Stimulated activated CD4-positive, alpha-beta T cell treated with anti-CD3 and anti-CD28 coated beads, Interleukin-2, amount 100 ng/mL, for 48 hours (primary cell): ENCODE measurements around the gene PROSER3.

Experiments used
- DNase-seq, 2 donors: peaks; one replicate each; pipeline ENCODE4 v3.0.0-alpha.2; 2020

Gene PROSER3

DNA sequence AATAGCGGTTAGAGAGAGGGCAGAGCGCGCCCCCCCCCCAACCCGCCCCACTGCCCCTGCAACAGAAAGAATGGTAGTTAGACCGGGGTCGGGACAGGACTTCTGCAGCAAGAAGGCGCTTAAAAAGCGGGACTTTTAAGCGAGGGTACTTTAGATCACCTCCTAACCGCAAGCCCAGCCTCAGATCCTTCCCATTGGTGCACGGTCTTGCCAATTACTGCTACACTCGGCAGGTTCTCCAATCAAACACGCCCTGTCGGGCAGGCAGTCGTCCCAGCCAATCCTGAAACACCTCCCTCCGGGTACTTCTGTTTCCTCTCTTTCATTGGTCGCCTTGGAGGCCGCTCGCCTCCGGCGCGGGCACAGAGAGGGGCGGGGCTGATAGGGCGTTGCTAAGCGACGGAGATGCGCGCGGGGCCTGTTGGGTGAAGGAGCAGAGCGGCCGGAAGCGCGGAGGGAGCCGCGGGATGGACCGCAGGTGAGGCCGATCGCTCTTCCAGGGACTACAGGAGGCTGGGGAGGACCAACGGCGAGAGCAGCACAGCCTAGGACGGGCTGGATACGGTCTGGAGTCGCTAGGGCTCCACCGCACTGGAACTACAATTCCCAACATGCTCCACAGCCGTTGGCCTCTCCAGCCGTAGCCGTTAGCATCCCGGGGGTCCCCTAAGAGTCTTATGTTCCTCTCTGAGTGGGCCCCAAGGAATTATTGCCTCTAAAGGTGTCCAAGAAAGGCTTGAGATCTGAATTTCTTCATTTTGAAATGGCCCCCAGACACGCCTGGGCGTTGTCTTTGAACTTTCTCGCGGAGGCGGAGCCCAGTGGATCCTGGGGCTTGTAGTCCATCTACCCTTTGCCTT is at the start of gene PROSER3:
Gene PROSER3, plus strand, starts transcription at position 428 of the 860 bp plus-strand sequence. Its CDS starts 40 bp downstream, at position 468.
- DNase-seq: peak; percentile 95 to 97

DNA sequence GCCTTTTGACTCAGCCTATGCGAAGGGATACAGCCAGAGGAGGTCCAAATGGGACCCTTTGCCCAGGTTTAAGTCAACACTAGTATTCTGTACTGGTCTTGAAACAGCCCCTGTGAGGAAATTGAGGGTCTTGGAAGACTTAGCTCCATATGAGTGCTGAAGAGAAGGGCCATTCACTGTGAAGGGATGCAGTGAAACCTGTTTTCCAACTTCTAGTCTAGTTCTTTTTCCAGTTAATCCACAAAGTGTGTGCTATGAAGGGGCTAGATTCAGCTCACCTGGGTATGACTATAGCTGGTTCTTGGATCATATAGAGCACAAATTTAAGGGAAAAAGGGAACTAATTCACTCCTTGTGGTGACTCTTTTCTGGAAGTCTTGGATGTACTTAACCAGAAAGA is 49.6 kb upstream of the PROSER3 start:
- no peak for DNase-seq

DNA sequence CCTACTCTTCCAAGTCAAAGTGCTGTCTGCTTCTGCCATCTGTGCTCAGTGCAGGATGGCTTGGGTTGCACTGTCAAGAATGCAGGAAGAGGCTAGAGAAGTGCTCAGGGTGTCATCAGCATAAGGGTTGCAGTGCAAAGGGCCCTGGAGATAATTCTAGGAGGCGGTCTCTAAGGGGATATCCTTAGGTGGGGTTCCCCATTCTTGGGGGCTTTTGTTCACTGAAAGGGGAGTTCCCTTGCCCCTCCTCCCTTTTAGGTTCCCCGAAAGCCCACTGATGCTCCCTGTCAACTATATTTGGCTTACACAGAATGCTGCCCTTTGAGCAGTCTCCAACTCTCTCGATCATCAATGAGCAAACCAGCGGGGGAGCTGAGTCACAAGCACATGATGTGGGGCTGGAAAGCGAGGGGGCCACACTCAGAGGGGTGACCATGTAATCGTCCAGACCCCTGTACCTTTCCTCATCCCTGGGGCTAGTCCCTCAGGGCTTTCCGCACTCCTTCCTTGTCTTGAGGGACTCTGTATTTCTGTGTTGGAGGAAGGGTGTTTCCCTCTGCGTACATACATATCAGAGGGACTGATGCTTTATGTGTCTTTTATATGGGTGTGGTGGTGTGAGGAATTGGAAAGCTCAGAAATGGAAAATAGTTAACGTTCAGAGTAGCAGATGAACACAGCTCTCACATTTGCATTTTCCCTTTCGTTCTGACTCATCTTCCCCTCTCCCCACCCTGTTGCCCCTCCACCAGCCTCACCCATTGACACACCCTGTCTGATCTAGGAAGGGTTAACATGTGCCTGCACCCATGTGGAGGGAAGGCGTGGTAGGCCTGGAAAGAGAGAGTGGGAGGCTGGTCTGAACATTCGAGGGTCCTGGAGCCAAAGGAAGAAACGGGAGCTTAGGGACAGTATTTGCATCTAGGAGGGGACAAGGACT is 46.9 kb upstream of the PROSER3 start:
- DNase-seq: peak; percentile 55 to 58

DNA sequence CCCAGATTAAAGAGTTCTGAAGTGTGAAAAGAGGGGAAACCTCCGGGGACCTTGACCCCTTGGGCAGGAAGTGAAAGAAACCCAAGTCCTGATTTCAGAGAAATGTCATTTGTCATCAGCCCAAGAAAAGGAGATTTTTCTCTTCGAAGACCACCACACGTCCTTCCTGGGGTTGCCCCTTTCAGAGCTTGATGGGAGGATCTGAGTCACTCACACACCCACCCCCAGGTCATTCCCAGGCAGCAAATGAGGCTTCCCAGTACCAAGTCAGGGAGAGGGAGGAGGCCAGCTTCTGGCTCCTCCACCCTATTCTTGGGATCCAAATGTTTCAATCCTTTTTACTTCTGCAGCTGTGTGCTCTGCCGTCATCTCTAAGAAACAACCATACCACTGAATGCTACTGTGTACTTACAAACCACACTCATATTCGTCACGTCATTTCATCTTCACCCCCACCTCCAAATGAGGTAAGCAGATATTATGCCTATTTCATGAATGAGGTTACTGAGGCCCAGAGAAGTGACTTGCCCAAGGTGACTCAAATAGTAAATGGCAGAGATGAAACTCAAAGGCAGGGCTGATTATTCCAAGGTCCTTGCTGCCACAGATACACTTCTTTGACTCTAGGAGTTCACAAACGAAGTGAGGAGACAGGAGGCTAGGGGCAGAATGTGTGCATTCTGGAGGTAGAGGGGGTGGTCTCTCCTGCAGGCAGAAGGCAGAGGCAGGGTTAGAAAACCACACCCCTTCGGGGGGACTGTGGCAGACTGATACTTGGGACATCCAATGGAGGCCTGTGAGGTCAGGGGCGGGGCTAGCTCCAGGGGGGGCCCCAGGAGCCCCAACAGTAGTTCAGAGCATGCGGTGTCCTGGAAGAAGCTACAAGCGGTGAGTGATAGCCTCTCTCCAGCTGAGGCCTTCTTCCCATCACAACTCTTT is 45.1 kb upstream of the PROSER3 start:
- DNase-seq: peak; percentile 66 to 73

DNA sequence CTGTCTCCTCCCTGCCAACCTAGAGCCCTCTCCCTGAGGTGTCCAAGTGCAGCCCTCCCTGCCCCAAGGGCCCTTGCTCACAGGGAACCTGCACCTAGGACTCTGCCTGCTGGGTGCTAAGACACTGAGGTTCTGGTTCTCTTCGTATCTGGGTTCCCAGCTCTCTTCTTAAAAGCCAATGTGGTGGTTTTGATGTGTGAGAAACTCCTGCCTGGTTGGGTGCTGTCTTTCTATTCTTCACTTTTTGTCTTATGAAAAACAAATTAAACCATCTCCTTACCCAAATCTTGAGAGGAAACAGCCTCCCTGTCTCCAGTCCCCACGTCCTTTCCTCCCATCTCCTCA is 44.5 kb upstream of the PROSER3 start:
- no peak for DNase-seq

DNA sequence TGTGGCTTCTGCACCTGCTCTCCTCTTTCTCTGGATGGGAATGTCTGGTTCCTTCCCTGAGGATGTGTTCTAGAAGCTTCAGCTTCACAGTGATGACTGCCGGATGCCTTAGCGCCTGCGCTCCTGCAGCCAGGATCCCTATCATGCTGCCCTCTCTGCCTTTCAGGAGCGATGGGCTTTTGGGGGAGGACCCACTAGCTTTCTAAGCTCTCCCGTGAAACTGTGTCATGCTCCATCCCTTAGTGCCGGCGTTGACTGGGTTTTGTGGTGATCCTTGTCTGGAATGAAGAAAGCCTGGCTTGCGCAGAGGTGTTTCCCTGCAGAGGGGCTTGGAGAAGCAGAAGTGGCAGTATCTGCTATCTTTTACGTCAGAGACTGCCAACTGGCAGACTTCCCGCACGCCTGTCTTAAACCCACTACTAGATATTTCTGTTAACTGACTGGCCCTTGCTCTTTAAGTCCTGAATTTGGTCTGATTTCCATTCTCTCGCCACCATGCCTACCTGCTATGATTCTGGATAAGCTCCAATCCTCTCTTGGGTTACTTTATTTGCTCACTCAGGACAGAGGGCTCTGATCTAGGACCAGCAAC is 44.0 kb upstream of the PROSER3 start:
- DNase-seq: no peak

DNA sequence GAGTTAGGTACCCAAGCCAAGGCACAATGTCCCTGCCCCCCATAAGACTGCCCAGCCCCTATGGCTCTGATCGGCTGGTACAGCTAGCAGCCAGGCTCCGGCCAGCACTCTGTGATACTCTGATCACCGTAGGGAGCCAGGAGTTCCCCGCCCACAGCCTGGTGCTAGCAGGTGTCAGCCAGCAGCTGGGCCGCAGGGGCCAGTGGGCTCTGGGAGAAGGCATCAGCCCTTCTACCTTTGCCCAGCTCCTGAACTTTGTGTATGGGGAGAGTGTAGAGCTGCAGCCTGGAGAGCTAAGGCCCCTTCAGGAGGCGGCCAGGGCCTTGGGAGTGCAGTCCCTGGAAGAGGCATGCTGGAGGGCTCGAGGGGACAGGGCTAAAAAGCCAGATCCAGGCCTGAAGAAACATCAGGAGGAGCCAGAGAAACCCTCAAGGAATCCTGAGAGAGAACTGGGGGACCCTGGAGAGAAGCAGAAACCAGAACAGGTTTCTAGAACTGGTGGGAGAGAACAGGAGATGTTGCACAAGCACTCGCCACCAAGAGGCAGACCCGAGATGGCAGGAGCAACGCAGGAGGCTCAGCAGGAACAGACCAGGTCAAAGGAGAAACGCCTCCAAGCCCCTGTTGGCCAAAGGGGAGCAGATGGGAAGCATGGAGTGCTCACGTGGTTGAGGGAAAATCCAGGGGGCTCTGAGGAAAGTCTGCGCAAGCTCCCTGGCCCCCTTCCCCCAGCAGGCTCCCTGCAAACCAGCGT is 43.2 kb upstream of the PROSER3 start:
- DNase-seq: no peak

DNA sequence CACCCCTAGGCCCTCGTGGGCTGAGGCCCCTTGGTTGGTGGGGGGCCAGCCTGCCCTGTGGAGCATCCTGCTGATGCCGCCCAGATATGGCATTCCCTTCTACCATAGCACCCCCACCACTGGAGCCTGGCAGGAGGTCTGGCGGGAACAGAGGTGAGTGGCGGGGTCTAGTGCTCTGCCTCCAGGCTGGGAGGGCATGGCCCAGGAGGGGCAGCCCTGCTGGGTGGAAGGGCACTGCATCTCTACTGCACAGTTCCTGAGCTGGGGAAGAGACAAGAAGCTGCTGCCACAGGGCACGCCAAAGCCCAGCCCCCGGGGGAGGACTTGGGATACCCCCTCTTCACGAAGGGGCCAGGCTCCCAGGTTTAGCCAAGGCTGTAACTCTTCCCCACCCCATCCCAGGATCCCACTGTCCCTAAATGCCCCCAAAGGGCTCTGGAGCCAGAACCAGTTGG is 42.6 kb upstream of the PROSER3 start:
- DNase-seq: no peak

DNA sequence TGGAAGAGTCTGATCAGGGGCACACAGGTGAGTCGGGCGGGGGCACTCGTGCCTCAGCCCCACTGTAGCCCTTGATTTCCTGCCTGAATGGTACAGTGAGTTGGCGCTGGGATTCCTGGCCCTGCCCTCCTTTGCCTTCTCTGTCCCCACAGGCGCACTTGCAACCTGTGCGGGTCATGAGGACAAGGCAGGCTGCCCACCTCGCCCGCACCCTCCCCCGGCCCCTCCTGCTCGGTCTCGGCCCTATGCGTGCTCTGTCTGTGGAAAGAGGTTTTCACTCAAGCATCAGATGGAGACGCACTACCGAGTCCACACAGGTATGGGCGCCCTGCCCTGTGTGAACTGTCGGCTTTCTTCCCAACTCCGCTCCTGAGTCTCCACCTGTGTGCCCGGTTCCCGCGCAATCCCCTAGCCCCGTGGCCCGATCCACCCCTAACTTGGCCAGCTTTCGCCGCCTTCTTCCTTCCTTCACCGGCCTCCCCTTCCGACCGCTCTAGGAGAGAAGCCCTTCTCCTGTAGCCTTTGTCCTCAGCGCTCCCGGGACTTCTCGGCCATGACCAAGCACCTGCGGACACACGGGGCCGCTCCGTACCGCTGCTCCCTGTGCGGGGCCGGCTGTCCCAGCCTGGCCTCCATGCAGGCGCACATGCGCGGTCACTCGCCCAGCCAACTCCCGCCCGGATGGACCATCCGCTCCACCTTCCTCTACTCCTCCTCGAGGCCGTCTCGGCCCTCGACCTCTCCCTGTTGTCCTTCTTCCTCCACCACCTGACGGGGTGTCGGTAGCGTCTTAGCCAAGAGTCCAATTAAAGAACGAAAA is 41.8 kb upstream of the PROSER3 start:
- no peak for DNase-seq

DNA sequence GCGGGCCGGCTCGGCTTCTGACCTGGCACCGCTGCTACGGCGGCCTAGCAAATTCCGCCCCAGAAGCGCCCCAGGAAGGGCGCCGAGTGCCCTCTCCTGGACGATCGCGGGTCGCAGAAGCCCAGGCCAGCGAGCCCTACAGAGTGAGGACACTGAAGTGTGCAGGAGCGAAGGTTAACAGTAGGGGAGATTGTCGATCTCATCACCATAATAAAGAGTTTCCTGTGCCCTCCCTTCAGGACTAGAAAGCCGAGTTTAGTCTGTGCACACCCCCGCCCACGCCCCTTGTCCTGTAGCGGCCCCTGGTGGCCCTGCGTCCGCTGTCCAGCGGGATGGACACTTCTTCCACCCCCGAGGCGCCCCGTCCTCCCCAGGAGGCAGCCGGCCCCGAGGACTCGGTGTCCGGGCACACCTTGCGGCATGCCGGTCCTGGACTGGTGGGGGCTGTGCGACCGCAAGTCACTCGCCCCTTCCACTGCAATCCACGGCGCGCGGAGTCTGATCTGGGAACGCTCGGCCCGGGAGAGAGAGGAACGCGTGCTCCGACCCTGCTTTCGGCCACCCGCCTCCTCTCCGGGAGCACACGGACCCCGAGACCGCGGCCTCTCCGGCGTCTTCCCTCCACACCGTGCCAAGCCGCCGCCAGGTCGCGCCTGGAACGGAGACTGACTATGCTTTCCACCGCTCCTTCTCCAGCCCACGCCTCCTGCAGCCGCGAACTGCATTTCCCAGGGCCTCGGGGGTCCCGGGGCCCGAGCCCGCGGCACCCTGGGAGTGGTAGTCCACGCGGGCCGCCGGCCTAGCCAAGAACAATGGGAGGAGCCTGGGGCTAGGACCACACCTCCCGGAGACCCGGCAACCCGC is 40.9 kb upstream of the PROSER3 start:
- peak; percentile 78 to 92 for DNase-seq

DNA sequence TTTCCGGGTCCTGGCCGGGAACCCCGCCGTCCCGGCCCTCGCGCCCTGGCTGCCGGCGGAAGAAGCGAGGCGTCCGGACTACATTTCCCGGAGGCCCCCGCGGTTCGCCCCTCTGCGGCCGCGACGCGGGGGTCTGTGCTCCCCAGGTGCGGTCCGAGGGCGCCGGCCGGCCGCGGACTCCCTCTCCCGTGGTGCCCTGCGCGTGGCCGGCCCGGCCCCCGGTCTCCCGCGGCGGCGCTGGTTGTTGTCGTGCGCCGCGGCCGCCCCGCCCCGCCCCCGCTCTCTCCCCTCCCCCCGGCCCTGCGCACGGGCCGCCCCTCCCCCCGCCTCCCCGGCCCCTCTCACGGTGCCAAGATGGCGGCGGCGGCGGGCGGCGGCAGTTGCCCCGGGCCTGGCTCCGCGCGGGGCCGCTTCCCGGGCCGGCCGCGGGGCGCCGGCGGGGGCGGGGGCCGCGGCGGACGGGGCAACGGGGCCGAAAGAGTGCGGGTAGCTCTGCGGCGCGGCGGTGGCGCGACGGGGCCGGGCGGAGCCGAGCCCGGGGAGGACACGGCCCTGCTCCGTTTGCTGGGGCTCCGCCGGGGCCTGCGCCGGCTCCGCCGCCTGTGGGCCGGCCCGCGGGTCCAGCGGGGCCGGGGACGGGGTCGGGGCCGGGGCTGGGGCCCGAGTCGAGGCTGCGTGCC is 40.2 kb upstream of the PROSER3 start, which contains the start of gene KMT2B:
Gene KMT2B, plus strand, starts transcription at position 339 of the 680 bp plus-strand sequence. Its CDS starts 16 bp downstream, at position 355.
- DNase-seq: peak in 1 of 2 donors; percentile 93

DNA sequence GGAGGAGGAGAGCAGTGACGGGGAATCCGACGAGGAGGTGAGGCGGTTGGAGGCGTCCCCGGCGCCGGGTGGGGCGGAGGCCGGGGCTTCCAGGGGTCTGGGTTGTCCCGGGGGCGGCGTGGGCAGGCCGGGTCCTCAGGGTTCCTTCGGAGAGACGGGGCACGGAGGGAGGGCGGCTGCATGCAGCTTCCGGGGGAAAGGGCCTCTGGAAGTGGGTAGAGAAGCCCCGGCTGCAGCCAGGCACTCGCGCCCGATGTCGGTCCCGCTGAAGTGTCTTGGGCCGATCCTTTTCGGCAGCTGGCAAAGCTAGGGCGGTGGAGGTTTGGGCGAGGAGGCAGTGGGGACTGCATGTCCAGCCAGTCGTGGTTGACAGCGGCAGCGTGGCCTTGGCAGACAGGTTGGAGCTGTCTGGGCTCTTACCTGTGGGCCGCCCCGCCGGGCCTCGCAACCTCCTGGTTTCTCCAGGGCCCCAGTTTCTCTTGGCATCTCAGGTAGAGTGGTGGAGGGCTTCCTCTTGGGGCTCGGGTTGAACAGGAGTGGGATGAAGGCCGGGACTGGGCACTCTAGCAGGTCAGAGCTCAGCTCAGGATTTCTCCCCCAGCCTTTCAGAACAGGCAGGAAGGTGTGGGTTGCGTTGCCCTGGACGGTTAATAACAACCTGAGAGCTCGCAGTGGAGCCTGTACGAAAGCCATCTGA is 39.5 kb upstream of the PROSER3 start:
- DNase-seq: peak in 1 of 2 donors; percentile 67

DNA sequence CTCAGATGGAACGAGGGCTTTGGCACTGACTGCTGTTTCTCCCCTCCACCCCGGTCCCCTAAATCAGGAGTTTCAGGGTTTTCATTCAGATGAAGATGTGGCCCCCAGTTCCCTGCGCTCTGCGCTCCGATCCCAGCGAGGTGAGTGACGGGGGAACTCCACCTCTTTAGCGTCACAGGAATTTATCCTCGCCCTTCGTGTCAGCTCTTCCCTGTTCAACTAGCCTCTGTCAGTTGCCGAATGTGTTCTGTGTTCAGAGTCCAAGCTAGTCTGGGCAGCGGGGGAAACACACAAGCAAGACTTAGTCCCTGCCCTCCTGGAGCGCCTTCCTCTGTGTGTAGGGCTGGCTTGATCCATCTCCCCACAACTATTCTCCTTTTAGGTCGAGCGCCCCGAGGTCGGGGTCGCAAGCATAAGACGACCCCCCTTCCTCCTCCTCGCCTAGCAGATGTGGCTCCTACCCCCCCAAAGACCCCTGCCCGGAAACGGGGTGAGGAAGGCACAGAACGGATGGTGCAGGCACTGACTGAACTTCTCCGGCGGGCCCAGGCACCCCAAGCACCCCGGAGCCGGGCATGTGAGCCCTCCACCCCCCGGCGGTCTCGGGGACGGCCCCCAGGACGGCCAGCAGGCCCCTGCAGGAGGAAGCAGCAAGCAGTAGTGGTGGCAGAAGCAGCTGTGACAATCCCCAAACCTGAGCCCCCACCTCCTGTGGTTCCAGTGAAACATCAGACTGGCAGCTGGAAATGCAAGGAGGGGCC is 38.4 kb upstream of the PROSER3 start:
- no peak for DNase-seq

DNA sequence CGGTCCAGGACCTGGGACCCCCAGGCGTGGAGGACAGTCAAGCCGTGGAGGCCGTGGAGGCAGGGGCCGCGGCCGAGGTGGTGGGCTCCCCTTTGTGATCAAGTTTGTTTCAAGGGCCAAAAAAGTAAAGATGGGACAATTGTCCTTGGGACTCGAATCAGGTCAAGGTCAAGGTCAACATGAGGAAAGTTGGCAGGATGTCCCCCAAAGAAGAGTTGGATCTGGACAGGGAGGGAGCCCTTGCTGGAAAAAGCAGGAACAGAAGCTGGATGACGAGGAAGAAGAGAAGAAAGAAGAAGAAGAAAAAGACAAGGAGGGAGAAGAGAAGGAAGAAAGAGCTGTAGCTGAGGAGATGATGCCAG is 37.8 kb upstream of the PROSER3 start:
- DNase-seq: no peak

DNA sequence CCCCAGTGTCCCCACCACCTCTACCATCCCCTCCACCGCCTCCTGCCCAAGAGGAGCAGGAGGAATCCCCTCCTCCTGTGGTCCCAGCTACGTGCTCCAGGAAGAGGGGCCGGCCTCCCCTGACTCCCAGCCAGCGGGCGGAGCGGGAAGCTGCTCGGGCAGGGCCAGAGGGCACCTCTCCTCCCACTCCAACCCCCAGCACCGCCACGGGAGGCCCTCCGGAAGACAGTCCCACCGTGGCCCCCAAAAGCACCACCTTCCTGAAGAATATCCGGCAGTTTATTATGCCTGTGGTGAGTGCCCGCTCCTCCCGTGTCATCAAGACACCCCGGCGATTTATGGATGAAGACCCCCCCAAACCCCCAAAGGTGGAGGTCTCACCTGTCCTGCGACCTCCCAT is 37.3 kb upstream of the PROSER3 start:
- DNase-seq: no peak

DNA sequence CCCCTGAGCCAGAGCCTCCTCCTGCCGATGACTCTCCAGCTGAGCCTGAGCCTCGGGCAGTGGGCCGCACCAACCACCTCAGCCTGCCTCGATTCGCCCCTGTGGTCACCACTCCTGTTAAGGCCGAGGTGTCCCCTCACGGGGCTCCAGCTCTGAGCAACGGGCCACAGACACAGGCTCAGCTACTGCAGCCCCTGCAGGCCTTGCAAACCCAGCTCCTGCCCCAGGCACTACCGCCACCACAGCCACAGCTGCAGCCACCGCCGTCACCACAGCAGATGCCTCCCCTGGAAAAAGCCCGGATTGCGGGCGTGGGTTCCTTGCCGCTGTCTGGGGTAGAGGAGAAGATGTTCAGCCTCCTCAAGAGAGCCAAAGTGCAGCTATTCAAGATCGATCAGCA is 36.6 kb upstream of the PROSER3 start:
- no peak for DNase-seq

DNA sequence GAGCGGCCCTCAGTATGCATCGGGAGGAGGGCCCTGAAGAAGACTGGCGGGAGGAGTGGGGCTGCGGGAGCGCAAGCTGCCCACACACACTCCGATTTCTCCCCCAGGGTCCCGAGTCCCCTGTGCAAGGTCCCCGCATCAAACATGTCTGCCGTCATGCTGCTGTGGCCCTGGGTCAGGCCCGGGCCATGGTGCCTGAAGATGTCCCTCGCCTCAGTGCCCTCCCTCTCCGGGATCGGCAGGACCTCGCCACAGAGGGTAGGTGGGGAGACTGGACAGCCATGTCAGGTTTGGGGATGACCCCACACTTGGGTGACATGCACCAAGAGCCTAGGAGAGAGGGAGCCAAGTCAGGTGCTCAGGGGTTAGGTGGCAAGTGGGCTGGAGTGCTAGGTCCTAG is 35.5 kb upstream of the PROSER3 start:
- DNase-seq: no peak
